Activated naive CD4-positive, alpha-beta T cell treated with anti-CD3 and anti-CD28 coated beads for 36 hours (primary cell): ENCODE results near the gene ADGRV1. TPM values are rescaled to one million over a fixed set of nuclear protein-coding genes. Genes with fewer than 3 reads are reported as not detected.
A peak's percentile ranks its signal among the peaks of the same experiment; 100 is the strongest.
"Not testable (repeated sequence)": the region's sequence is repeated elsewhere in the genome, so short reads cannot be mapped to it uniquely, and the experiment has no call there.

Source experiments
- CTCF ChIA-PET: fragments of 350-600 bp; sonication (Branson Sonifier 250); formaldehyde crosslinking; loops from one replicate; lab custom pipeline; 2021; ENCODE audit warnings: antibody characterized with exemption; lab: Charles Lee
- DNase-seq: peaks from one replicate; pipeline ENCODE4 v3.0.0-alpha.2; 2020
- H3K27ac Mint-ChIP-seq: one replicate; pipeline ENCODE4 v1.8.0; 2021; ENCODE audit warnings: mild to moderate bottlenecking, mixed read lengths
- H3K27me3 Mint-ChIP-seq: one replicate; pipeline ENCODE4 v1.8.0; 2021; ENCODE audit warnings: low read depth, mixed read lengths
- H3K36me3 Mint-ChIP-seq: one replicate; pipeline ENCODE4 v1.8.0; 2021; ENCODE audit warnings: low read depth, mixed read lengths
- H3K4me1 Mint-ChIP-seq: one replicate; pipeline ENCODE4 v1.8.0; 2021; ENCODE audit warnings: low read depth, mixed read lengths
- H3K4me3 Mint-ChIP-seq: one replicate; pipeline ENCODE4 v1.8.0; 2021; ENCODE audit warnings: mild to moderate bottlenecking, moderate library complexity, mixed read lengths
- H3K9me3 Mint-ChIP-seq: one replicate; pipeline ENCODE4 v1.8.0; 2021; ENCODE audit warnings: mixed read lengths
- intact Hi-C: fragments of 100-400 bp; cut with micrococcal nuclease; formaldehyde crosslinking; loops from one replicate; pipeline ENCODE4 v1.15.1; 2023
- total RNA-seq, 2 experiments: library from RNA; stranded (reverse); gene quantifications; one replicate each; pipeline ENCODE4 v1.2.3, GENCODE V29; 2021

Gene ADGRV1
- total RNA-seq, 2 experiments from 2014 or later, result not detected

DNA sequence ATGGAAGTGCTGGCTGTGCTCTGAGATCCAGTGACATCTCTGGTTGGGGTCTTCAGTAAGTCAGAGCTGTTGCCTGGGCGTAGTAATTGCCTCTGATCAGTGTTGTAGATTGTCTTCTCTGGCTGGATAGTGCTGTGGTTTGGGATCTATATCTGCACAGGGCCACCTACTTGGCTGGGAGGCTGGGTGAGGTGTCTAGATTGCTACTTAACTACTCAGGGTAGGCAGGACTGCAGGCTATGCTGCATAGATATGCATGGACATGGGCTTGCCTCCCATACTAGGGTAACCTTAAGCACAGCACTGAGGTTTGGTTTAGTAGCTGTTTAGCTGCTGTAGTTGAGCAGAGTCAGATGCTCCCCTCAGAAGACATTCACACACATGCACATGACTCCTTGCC lies 181.0 kb downstream of the ADGRV1 start:
- intact Hi-C loops, result no loop called here
- Mint-ChIP-seq H3K9me3 (peaks cover 12% of the 10 kb centered on the region), H3K4me3 (no peak overlapping the region), H3K36me3 (no peaks in the 10 kb centered on the region), H3K27ac (no peak overlapping the region), H3K4me1 (no peaks in the 10 kb centered on the region), H3K27me3 (peaks cover 10% of the 10 kb centered on the region)
- CTCF ChIA-PET, result no interaction called here
- no peak for DNase-seq

GRCh38 chr5:90740244-90740799 lies 181.7 kb downstream of the ADGRV1 start:
- no peaks in the 10 kb centered on the region for H3K36me3 Mint-ChIP-seq
- H3K4me1 Mint-ChIP-seq, result no peaks in the 10 kb centered on the region
- DNase-seq, result no peak
- CTCF ChIA-PET, result no interaction called here
- peaks cover 12% of the 10 kb centered on the region for H3K9me3 Mint-ChIP-seq
- peaks cover 7% of the 10 kb centered on the region for H3K27me3 Mint-ChIP-seq
- intact Hi-C loops, result no loop called here
- H3K4me3 Mint-ChIP-seq, result no peak overlapping the region
- no peak overlapping the region for H3K27ac Mint-ChIP-seq

GRCh38 chr5:90741022-90741564 lies 182.5 kb downstream of the ADGRV1 start:
- intact Hi-C loops, result no loop called here
- DNase-seq, result no peak
- Mint-ChIP-seq H3K4me1 (no peaks in the 10 kb centered on the region), H3K4me3 (no peak overlapping the region), H3K9me3 (peaks cover 12% of the 10 kb centered on the region), H3K36me3 (no peaks in the 10 kb centered on the region), H3K27ac (no peak overlapping the region), H3K27me3 (peaks cover 6% of the 10 kb centered on the region)
- CTCF ChIA-PET, result no interaction called here

- no peak overlapping the region for H3K27ac Mint-ChIP-seq
- no peak overlapping the region for H3K4me3 Mint-ChIP-seq
- no peaks in the 10 kb centered on the region for H3K9me3 Mint-ChIP-seq
- no peaks in the 10 kb centered on the region for H3K4me1 Mint-ChIP-seq
- DNase-seq, result no peak
- H3K27me3 Mint-ChIP-seq, result peaks cover 11% of the 10 kb centered on the region
- no peaks in the 10 kb centered on the region for H3K36me3 Mint-ChIP-seq
- CTCF ChIA-PET, result no interaction called here
- intact Hi-C loops, result no loop called here
Measured at GRCh38 chr5:90746119-90746518, 187.5 kb downstream of the ADGRV1 start.

DNA sequence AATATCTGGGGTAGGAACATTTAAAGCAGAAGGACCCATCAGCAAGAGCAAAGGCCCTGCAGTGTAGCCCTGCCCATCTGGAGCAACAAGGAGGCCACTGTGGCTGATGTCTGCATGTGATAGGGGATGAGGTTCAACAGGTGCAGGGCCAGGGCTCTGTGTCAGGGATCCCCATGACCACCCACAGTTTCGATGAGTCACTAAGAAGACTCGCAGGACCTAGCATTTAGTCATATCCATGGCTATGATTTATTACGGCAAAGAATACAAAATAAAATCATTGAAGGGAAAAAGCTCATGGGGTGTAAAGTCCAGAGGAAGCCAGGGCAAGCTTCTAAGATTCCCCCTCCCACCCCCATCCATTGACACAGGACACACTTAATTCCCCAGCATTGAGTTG lies 188.6 kb downstream of the ADGRV1 start:
- H3K9me3 Mint-ChIP-seq, result no peaks in the 10 kb centered on the region
- CTCF ChIA-PET, result no interaction called here
- no peaks in the 10 kb centered on the region for H3K4me1 Mint-ChIP-seq
- H3K27ac Mint-ChIP-seq, result no peak overlapping the region
- peaks cover 10% of the 10 kb centered on the region for H3K27me3 Mint-ChIP-seq
- intact Hi-C loops, result no loop called here
- DNase-seq, result no peak
- no peak overlapping the region for H3K4me3 Mint-ChIP-seq
- no peaks in the 10 kb centered on the region for H3K36me3 Mint-ChIP-seq

GRCh38 chr5:90747693-90748092 lies 189.1 kb downstream of the ADGRV1 start:
- CTCF ChIA-PET, result no interaction called here
- Mint-ChIP-seq H3K4me3 (no peak overlapping the region), H3K27ac (no peak overlapping the region), H3K36me3 (no peaks in the 10 kb centered on the region), H3K27me3 (peaks cover 7% of the 10 kb centered on the region), H3K4me1 (no peaks in the 10 kb centered on the region), H3K9me3 (no peaks in the 10 kb centered on the region)
- DNase-seq, result no peak
- intact Hi-C loops, result no loop called here

DNA sequence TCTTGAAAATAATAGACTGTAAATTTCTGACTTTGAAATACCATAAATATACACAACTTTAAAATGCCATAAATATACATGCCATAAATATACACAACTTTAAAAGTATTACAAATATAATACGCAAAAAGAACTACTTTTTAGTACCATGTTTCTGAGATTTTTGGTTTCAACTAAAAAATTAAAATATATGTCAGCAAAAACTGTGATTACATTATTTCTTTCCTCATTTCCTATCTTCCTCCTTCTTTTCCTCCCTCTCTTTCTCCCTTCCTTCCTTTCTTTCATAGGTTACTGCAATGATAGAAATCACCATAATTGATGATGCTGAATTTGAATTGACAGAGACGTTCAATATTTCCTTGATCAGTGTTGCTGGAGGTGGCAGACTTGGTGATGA lies 200.5 kb downstream of the ADGRV1 start:
- Mint-ChIP-seq H3K27ac (no peak overlapping the region), H3K4me1 (no peaks in the 10 kb centered on the region), H3K36me3 (no peaks in the 10 kb centered on the region), H3K4me3 (no peak overlapping the region), H3K9me3 (no peaks in the 10 kb centered on the region), H3K27me3 (peaks cover 6% of the 10 kb centered on the region)
- intact Hi-C loops, result no loop called here
- CTCF ChIA-PET, result no interaction called here
- no peak for DNase-seq

- CTCF ChIA-PET, result interaction anchor here (0.7 kb wide), 1 partner anchor 24 kb away, joined by 3 read pairs; no protein-coding TSS in a partner anchor
- no peak overlapping the region for H3K4me3 Mint-ChIP-seq
- H3K27me3 Mint-ChIP-seq, result peaks cover 4% of the 10 kb centered on the region
- DNase-seq, result no peak
- no peak overlapping the region for H3K27ac Mint-ChIP-seq
- no peaks in the 10 kb centered on the region for H3K4me1 Mint-ChIP-seq
- H3K36me3 Mint-ChIP-seq, result no peaks in the 10 kb centered on the region
- intact Hi-C loops, result no loop called here
- no peaks in the 10 kb centered on the region for H3K9me3 Mint-ChIP-seq
Measured at GRCh38 chr5:90767710-90768109, 209.1 kb downstream of the ADGRV1 start.

GRCh38 chr5:90770006-90770541 lies 211.5 kb downstream of the ADGRV1 start:
- H3K36me3 Mint-ChIP-seq, DNase-seq, H3K4me3 Mint-ChIP-seq, CTCF ChIA-PET, H3K27ac Mint-ChIP-seq, H3K9me3 Mint-ChIP-seq, H3K4me1 Mint-ChIP-seq, intact Hi-C loops, H3K27me3 Mint-ChIP-seq: not testable (repeated sequence)

DNA sequence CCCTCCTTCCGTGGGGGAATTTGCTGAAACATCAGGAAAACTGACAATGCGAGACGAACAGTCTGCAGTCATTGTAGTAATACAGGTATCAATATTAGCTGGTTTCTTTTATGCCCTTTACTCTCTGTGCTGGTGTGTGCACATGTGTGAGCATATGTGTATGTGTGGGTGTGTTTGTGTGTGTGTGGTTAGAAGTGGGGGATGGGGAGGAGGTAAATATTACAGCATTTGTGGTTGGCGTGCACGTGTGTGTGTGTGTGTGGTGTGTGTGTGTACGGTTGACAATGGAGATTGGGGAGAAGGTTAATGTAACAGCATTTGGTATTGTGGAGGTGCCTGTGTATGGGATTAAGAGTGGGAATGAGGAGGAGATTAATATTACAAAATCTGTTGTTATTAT lies 219.4 kb downstream of the ADGRV1 start:
- intact Hi-C loops, result no loop called here
- Mint-ChIP-seq H3K4me3 (no peak overlapping the region), H3K27me3 (peaks cover 4% of the 10 kb centered on the region), H3K36me3 (no peaks in the 10 kb centered on the region), H3K9me3 (no peaks in the 10 kb centered on the region), H3K27ac (no peak overlapping the region), H3K4me1 (no peaks in the 10 kb centered on the region)
- CTCF ChIA-PET, result interaction anchor here (1.2 kb wide), 1 partner anchor 338 kb away, joined by 3 read pairs; no protein-coding TSS in a partner anchor
- DNase-seq, result no peak

DNA sequence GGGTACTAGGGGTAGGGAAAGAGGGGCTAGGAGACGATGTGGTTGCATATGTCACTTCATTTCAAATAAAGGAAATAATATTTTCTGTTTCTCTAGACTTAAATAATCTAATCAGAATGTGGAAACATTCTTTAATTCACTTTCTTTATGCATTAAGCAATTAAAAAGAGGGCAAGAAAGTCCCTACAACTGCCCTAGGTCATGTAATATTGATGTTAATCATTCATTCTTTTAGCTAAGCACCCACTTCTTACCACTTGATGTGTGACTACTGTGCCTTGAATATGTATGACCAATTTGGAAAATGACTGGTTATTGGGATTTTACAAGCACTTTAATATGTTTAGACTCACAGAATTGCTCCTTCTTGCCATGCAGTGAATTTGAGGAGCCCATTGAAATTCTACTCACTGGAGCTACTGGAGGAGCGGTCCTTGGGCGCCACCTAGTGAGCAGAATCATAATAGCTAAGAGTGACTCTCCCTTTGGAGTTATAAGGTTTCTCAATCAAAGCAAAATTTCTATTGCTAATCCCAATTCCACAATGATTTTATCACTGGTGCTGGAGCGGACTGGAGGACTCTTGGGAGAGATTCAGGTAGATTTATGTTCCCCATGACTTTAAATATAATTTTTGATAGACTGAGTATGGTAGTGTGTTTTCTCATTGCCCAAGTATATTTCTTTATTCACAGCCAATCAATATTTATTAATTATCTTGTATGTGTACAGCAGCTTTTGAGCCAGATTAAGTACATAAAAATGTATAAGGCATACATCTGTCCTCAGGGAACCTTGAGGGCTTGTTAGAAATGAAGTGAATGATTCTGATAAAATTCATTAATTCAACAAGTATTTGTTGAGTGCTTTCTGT lies 225.1 kb downstream of the ADGRV1 start:
- CTCF ChIA-PET, result interaction anchor here (0.6 to 2.2 kb wide), 16 partner anchors 10 to 348 kb away, joined by 3 to 23 read pairs (median 4); no protein-coding TSS in a partner anchor
- H3K27me3 Mint-ChIP-seq, result peaks cover 4% of the 10 kb centered on the region
- H3K4me3 Mint-ChIP-seq, result no peak overlapping the region
- no peaks in the 10 kb centered on the region for H3K4me1 Mint-ChIP-seq
- H3K27ac Mint-ChIP-seq, result no peak overlapping the region
- peak; percentile 81 for DNase-seq
- H3K9me3 Mint-ChIP-seq, result no peaks in the 10 kb centered on the region
- intact Hi-C loops, result loop anchor here (1.0 kb wide), 5 partner anchors 74 to 517 kb away; no protein-coding TSS in a partner anchor
- no peaks in the 10 kb centered on the region for H3K36me3 Mint-ChIP-seq

GRCh38 chr5:90786756-90787155 lies 228.2 kb downstream of the ADGRV1 start:
- DNase-seq, result no peak
- Mint-ChIP-seq H3K36me3 (no peaks in the 10 kb centered on the region), H3K9me3 (no peaks in the 10 kb centered on the region), H3K4me1 (no peaks in the 10 kb centered on the region), H3K27ac (no peak overlapping the region), H3K27me3 (peaks cover under 1% of the 10 kb centered on the region), H3K4me3 (no peak overlapping the region)
- intact Hi-C loops, result no loop called here
- CTCF ChIA-PET, result interaction anchor here (0.6 to 0.7 kb wide), 2 partner anchors 198 to 346 kb away, joined by 3 read pairs; no protein-coding TSS in a partner anchor
